Measurements from ENCODE around the gene TAC4.
A peak's percentile ranks its signal among the peaks of the same experiment; 100 is the strongest.

TAC4 gene

GRCh38 chr17:49798738-49799137 is 49.1 kb downstream of the TAC4 start:
- H3K27ac ChIP-seq, result no peak overlapping the region
- TF ChIP-seq CTCF (IDR thresholded peaks at IDR 0.05) (no peak), ZFX (IDR thresholded peaks at IDR 0.05; ENCODE audit: borderline replicate concordance) (no peak)

- TF ChIP-seq ZFX (IDR thresholded peaks at IDR 0.05; ENCODE audit: borderline replicate concordance) (no peak), CTCF (IDR thresholded peaks at IDR 0.05) (no peak)
- no peak overlapping the region for H3K27ac ChIP-seq
These were observed 49.7 kb downstream of the TAC4 start for GRCh38 chr17:49798182-49798581.

- TF ChIP-seq ZFX (IDR thresholded peaks at IDR 0.05; ENCODE audit: borderline replicate concordance) (no peak), CTCF (IDR thresholded peaks at IDR 0.05) (no peak)
- no peak overlapping the region for H3K27ac ChIP-seq
These were observed 52.5 kb downstream of the TAC4 start for GRCh38 chr17:49795372-49795771.

- TF ChIP-seq ZFX (IDR thresholded peaks at IDR 0.05; ENCODE audit: borderline replicate concordance), result no peak
- TF ChIP-seq CTCF (IDR thresholded peaks at IDR 0.05), result no peak
- no peak overlapping the region for H3K27ac ChIP-seq
These were observed 54.6 kb downstream of the TAC4 start for GRCh38 chr17:49793309-49793708.

GRCh38 chr17:49789243-49789578 is 58.7 kb downstream of the TAC4 start:
- TF ChIP-seq CTCF (IDR thresholded peaks at IDR 0.05) (no peak), ZFX (IDR thresholded peaks at IDR 0.05; ENCODE audit: borderline replicate concordance) (no peak)
- no peak overlapping the region for H3K27ac ChIP-seq

- H3K27ac ChIP-seq, result peak within 1 kb of the TSS; percentile 86
- TF ChIP-seq CTCF (IDR thresholded peaks at IDR 0.05), result no peak
- no peak for TF ChIP-seq ZFX (IDR thresholded peaks at IDR 0.05; ENCODE audit: borderline replicate concordance)
These were observed 59.2 kb downstream of the TAC4 start, which contains the start of gene KAT7 for GRCh38 chr17:49788478-49789242. TSS of gene KAT7 (plus strand) at chr17:49788681. CDS start at chr17:49788835, 154 bp downstream.
